GM21423 (cell line): Measurements from ENCODE around the gene LOXHD1.

Experiments
- ATAC-seq: cut with Tn5 transposase; IDR thresholded peaks from one replicate; pipeline ENCODE4 v1.9.1; 2021; ENCODE audit warnings: mild to moderate bottlenecking, moderate library complexity; ENCODE audit not compliant: unreplicated experiment

Gene LOXHD1

DNA sequence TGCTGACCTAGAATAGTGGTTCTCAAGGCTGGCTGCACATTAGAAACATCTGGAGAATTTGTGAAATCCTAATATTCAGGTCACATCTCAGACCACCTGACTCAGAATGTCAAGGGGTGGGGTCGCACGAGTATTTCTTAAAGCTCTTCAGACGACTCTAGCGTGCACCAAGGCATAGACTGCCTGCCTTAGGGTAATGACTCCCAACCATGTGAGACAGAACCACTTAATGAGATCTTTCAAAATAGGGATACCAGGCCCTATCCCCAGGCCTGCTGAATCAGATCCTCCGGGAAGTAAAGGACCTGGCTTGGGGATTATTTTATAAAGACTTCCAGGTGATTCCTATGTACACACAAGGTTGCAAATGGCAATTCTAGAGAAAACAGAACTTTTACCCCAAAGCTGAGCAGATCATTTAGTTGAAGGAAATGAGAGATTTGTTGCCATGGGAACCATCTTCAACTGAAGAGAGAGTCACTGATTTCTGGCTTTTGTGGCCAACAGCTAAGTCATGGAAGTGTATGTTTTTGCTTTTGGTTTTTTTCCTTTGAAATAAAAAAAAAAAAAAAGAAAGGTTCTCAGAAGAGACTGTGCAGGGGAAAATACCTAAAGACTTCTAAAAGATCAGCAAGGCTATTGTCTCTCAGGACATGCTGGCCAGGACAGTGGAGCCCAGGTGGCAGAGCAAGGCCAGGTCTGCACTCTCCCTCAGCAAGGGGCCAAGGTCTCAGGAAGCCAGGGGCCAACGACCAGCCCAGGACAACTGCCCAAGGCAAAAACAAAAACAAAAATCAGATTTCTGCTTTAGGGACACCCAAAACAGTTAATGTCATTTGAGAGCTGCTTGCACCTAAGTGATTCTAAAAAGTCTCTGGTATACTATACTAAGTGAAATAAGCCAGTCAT, 15.3 kb upstream of the LOXHD1 start:
- ATAC-seq, result no peak

DNA sequence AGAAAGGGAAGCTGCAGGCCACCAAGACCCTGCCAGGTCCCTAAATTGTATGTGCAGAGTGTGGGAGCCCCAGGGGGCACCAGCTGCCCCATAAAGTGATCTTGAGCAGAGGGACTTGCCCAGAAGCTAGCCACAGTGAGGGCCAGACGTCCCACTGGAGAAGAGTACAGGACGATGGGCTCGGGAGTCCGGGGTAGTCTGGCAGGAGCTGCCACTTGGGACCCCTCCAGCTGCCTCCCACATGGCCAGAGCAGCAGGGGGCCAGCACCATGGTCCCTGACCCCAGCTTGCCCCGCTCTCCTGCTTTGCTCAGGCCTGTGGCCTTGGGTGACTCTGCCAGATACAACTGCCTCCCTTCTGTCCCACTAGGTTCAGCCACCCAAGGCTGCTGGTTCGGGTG, 11.7 kb upstream of the LOXHD1 start:
- no peak for ATAC-seq

DNA sequence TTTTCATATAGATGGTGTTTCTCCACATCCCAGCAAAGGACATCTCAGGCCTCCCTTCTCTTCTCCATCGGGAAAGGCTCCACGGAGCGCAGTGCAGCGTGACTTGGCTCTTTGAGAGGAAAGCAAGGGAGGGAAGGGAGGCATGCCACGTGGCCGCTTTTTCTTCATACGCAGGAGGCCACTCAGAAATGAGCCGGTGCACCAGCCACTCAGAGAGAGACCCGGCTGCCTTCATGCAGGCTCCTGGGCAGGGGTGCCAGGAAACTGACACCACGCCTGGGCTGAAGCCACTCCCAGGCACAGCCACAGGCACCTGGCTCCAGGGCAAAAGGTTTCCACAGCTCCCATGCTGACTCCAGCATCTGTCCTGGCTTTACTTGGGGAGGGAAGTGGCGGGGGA, 11.1 kb upstream of the LOXHD1 start:
- no peak for ATAC-seq

DNA sequence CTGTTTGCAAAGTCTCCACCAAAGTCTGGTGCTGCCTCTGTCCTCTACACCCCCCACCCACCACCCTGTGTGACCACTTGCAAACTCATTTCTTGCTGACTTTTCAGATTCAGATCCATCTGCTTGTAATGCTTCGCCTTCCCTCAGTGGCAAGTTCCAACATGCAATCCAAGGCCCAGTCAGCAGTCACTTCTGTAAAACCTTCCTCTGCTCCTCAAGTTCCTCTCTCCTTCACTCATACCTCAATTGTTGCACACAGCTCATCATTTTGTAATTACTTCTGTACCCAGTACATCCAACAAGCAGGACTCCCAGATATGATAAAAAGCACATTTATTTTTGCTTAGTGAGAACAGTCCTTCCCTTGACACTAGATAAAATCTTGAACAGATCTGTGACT, 6.5 kb upstream of the LOXHD1 start:
- no peak for ATAC-seq

DNA sequence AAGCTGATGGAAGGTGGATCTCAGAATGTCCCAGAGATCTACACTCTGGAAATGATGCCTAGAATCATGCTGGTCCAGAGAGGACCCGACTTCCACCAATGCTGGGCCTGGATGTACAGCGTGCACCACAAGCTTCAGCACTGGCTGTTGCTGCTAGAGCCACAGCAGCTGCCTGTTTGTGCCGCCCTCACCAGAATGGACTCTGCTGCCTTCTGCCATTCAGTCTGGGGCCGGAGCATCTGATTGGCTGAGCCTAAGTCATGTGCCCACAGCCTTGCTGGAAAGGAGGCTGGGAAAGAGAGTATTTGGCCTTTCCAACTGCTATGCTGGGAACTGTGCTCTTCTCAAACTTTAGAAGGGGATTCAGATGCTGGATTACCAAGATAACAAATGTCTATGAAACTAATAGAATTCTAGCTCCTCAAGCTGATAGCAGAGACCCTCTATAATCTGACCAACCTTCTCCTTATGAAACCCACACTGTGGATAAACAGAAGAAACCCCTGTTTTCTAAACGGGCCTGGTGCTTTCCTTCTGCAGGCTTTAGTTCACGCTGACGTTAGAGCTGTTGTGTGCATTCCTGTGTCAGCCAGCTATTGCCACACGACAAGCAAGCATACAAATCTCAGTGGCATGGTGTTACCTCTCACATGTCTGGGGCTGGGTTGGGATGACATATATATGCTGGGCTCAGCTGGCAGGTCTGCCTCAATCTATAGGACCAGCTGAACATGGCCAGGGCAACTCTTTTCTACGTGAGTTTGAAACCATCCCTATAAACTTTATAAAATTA, 4.1 kb upstream of the LOXHD1 start:
- ATAC-seq, result no peak

DNA sequence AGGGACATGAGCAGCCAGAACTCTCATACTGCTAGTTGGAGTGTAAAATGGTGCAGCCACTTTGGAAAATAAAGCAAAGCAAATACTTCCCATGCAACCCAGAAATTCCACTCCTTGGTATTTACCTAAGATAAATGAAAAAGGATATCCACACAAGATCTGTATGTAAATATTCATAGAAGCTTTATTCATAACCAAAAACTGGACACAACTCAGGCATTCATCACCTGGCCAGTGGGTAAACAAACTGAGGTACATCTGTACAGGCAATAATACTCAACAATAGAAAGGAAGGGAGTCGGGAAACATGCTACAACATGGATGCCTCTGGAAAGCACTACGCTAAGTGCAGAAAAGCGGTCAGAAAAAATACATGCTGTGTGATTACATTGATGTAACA, 2.5 kb upstream of the LOXHD1 start:
- no peak for ATAC-seq

DNA sequence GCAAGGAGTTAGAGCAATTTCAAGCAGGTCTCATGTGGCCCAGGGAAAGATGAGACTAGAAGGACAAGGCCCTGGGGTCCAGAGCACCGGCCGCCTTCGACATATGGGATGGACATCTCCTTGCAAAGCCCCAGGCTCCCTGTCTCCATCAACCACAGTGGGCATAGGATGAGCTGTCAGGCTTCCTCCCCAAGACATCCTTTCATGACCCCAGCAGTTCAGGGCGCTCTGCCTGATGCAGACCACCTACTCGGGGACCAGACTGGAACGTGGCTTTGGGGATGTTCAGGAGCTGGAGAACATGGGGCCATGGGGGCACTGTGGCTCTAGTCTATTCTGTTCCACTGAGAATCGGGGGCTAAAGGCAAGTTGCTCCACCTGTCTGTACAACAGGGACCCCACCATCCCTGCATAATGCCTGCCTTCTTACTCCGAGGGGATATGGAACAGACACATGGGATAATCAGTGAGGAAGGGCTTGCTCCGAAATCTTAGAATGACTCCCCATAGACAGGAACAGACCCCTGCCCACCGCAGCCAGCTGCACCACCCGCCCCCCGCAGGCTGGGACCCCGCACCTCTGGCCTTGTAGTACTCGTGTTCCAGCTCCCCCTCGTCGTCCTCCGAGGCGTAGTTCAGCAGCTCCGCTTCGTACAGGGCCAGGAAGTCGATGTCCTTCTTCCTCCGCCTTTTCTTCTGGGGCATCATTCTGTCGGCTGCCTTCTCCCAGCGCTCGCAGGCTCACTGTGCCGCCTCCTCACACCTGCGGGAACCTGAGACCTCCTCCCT, 500 bp downstream of the LOXHD1 start:
- ATAC-seq, result no peak

DNA sequence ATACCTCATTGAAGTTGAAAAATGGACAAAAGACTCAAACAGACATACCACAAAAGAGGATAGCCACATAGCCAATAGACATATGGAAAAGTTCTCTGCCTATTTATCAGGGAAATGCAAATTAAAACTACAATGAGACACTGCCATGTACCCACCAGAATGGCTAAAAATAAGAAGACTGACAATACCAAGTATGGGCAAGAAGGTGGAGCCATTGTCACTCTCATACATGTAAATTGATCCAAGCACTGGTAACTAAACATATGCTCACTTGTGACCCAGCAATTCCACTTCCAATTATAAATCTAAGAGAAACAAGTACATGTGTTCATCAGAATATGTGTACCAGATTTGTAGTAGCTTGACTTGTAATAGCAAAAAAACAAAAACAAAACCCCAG, 4.6 kb downstream of the LOXHD1 start:
- ATAC-seq, result no peak

DNA sequence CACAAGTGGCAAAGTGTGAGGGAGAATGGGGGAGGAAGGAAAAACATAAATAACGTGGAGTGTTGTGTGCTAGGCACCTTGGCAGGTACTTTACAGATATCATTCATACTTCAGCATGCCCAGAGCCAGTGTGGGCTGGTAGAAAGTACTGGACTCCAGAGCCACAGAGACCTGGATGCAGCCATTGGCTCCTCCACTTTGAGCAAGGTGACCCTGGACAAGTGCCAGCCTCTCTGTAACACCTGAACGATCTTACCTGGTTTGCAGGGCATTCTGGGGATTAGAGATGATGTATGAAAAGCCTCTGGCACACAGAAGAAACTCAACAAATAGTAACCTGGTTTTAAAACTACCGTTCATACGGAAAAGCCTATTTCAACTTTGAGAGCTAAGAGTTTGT, 6.3 kb downstream of the LOXHD1 start:
- no peak for ATAC-seq

DNA sequence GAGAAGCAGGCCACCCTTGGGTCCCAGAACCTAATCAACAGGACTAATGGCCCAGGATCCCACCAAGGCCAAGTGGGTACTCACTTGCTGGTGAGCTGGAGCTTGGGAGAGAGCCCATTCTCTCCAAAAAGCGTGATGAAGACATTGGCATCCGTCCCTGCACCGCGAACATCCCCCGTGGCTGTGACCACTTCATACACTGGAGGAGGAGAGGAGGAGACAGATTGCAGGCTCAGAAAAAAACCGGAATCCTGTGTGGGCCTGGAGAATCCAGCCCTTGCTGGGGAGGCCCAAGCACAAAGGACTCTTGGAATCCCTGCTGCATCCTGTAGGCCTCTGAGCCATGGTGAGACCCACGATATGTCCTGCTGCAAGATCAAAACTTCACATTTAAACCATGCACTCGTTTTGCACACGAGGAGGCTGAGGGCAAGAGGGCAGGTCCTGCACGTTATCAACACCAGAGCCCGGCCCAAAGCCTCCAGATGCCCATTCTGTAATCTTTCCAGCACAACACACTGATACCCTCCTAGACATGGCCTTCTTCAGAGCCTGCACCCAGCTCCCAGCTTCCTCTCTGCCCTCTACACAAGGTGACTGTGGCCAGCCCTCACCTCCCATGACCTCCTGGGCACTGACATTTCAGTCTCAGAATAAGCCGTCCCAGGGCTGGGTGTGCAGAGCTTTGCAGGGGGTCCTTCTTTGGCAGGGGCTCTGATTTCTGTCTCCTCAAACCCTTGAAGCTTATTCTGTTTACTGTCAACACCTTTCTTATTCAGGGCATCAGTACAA, 7.8 kb downstream of the LOXHD1 start:
- no peak for ATAC-seq

DNA sequence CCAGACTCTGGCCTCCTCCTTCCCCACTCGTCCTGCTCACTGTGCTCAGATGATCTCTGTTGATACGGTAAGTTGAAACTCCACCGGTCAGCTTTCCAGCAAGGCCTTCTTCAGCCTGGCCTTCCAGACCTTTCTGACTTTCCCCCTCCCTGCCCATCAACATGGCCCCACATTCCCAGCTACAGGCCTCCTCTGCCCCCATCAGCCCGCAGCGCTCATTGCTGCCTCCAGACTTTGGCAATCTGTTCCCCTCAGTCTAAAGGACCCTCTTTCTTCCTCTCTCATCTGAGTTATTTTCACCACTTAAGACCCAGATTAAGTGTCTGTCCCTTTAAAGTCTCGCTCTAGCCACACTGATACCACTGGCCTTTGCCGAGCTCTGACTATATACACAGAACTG, 10.6 kb downstream of the LOXHD1 start:
- no peak for ATAC-seq

DNA sequence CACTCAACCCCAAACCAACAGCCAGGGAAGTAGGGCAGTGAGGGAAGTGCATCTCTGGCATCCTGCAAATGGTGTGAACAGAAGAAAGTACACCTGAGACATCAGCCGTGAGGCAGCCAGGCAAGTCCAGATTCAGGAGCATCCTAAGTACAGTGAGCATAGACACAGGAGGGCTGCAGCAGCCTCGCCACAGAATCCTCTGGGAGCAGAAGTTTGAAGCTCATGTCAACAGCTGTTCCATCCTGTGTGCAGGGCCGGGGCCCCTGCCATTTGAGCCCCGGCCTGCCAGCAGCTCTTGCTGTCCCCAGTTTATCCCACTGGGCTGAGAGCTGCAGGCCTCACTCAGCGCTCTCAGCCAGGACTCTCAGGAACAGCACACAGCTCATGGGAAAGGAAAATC, 14.5 kb downstream of the LOXHD1 start:
- ATAC-seq, result no peak

DNA sequence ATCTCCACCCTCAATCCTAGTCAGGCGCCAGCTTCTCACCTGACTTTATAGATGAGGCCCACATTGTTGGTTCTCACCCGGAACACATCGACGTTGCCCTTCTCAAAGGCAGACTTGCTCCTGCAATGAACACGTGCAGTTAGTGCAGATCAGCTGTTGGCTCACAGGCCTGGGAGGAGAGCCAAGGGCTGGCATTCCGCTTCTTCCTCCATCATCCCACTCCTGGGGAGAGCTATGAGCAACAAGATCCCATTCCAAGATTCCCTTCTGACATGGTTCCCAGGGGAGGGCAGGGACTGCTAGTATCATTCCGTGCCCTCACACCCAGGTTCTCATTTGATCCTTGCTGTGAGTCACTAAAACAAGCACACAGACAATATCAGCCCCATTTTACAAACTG, 15.1 kb downstream of the LOXHD1 start:
- no peak for ATAC-seq

DNA sequence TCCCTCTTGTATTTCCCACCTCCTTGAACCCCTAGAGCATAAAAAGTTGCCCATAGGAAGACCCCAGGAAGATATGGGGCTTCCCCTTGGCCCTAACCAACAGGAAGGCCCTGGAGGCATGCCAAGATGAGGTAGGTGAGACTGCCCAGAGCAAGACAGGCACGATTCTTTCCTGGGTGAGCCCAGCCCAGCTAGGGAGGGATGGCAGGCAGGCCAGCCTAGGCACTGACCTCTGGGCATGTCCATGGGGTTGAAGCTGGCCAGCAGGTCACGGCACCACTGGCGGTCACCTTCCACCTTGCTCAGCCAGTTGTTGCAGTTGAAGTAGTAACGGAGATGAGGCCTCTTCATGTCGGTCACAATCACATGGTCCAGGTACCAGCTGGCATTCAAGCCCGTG, 17.6 kb downstream of the LOXHD1 start:
- ATAC-seq, result no peak

DNA sequence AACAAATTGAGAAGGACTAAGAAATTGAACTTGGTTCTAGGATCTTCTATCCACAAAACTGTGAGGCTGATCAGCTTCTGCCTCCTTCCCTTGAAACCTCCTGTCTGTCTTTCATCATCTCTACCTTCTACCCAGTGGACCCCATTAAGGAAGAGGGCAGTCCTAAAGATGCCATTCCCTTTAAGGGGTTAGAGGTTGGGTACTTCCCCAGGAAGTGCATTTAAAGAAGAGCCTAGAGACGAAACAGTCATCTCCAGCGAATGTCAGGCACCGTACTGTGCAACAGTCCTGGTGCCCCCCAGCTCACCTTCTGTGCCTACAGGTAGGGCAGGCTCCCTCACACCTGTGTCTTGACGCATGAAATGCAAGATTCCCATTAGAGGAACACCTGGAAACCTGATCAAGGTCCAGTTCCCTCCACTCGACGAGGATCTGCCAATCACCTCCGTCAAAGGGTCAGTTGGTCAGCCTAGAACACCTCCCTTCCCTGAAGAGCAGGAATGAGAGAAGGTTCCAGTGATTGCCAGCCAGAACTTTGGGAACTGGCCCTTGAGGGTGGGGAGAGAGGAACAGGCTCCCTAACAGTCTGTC, 20.9 kb downstream of the LOXHD1 start:
- ATAC-seq, result no peak

DNA sequence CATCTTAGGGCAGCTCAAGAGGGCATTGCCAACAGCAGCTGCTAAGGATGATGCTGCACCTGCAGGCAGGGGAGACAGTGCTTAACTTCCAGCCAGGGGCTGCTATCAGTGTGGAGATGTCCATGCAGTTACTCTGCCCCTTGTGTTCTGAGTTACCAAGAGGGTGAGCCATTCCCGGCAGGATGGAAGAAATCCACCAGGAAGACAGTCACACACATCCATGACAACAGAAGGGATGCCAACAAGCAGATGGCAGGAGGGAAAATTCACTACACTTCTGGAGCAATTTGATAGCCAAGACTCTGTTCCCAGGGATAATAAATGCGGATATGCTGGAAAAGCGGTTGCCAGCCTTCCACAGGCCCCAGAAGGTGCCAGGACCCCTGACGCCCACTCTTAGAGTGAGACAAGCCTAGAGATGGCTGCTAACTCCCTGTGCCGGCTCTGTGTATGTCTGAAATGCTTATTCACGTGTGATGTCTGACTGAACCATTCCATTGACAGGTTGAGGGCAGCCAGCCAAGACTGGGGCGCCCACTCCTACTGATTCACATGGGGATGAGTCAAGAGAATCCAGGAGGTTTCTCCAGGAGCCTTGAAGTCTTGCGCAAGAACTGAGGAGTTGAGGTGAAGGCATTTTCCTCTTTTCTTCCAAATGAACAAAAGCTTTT, 24.5 kb downstream of the LOXHD1 start:
- no peak for ATAC-seq

DNA sequence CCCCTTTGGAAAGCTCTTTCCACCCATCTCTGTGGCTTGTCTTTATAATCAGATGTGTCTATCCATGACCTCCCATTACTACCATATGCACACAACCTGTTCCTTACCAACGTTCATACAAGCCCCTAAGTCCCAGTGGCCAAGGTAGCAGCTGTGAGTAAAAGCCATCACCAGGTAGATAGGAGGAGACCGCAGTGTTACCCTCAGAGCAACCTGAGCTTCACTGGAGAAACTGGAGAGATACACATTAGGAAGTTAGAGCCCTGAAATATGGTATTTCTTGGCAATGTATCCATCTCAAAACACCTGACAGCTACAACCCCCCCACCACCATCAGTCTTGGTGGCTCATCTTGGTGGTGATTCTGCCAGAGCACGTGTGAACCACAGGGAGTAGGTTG, 26.0 kb downstream of the LOXHD1 start:
- ATAC-seq, result no peak

DNA sequence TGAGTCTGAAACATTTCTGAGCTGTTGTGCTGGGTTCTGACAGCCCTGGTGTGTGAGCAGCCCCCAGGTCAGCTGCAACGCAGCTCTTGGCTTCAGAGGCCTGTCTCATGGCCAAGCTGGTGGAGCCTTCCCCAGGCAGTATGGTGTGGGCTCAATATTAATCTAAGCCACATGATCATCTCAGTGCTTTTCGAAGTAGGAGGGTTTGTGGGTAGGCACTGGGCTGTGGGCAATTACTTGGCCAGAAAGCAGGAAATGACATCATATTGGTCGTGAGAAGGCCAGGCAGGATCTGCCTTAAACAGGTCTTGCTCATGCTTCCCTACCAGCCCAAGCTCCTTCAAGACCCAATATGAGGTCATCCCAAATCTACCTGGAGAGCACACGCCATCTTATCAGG, 26.9 kb downstream of the LOXHD1 start:
- no peak for ATAC-seq

DNA sequence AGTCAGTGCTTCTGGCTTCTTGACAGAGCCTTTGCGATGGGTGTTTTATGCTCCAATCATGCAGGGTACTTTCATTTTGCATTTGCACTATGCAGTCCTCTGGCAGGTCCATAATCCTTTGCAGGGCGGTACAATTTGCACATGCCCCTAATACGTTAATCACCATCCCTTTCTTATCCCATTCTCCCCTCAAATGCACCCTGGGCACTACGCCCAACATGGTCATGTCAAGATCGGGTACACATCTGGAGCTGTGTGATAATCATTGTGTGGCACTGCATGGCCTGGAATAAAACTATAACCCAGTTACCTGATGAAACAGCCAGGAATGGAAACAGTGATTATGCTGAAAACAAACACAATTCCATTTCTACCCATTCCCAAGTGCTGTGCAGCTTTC, 27.7 kb downstream of the LOXHD1 start:
- ATAC-seq, result no peak

DNA sequence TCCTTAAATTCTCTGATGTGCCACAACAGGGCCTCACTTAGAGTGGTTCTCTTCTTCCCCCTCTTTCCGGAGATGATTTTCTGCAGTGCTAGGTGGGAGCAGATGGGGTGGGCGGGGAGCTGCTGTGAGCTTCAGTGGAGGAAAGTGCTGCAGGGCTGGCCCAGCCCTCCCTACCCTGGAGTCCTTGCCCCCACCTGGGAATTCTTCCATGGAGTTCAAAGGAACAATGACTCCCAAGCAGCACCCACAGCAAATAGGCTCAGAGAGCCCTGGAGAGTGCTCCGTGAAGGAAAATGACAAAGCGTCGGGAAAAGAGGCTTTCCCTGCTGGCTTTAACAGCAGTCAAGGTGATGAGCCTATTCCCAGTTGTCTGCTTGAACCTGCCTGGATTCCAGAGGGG, 28.8 kb downstream of the LOXHD1 start:
- no peak for ATAC-seq
